Mesodermal cell (in vitro differentiated cells): Measurements from ENCODE around the gene CCNE1.

Experiments used
- H3K27ac ChIP-seq: 2 replicates; pipeline ENCODE4 v1.7.0; 2013; ENCODE audit warnings: mild to moderate bottlenecking, low read depth, low read length, moderate library complexity; ENCODE audit not compliant: severe bottlenecking
- H3K36me3 ChIP-seq: 2 replicates; pipeline ENCODE4 v1.7.1; 2013; ENCODE audit warnings: mild to moderate bottlenecking, low read length, moderate library complexity; ENCODE audit not compliant: control insufficient read depth, insufficient read depth
- H3K4me1 ChIP-seq: one replicate; pipeline ENCODE4 v1.7.1; 2013; ENCODE audit warnings: mild to moderate bottlenecking, low read length; ENCODE audit not compliant: insufficient read depth, control insufficient read depth, poor library complexity, severe bottlenecking
- H3K4me3 ChIP-seq: 2 replicates; pipeline ENCODE4 v1.7.0; 2013; ENCODE audit warnings: low read length, control low read depth, mild to moderate bottlenecking; ENCODE audit not compliant: insufficient read depth, poor library complexity, severe bottlenecking; ENCODE audit errors: extremely low read depth
- H3K9me3 ChIP-seq: 2 replicates; pipeline ENCODE4 v1.7.1; 2013; ENCODE audit warnings: mild to moderate bottlenecking, low read length, moderate library complexity; ENCODE audit not compliant: control insufficient read depth
- WGBS, 2 experiments: methylation state at CpG; one replicate each; pipeline ENCODE4 v1.1.5; 2013; ENCODE audit warnings: missing lambda C conversion rate in 2 of 2; ENCODE audit not compliant: insufficient coverage in 2 of 2; 5-methylcytosine and 5-hydroxymethylcytosine counted together

The CCNE1 gene

DNA sequence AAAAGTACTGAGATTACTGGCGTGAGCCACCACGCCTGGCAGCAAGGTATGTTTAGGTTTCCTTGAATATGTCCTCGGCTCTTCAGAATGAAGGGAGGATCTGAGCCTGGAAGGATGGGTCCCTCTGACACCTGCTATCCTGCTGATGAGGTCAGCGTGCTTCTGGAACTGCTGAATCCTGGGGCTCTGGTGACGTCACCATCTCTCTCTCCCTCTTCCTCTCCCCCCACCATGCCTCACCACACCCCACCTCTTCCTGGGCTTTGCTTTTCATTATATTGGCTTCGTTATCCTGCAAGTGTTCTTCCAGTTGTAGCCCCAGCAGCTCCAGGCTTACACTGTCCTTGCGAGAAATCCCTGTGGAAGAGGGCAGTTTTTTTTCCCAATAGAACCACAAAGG is 49.8 kb downstream of the CCNE1 start:
- Histone ChIP-seq H3K4me1 (no peaks in the 10 kb centered on the region), H3K27ac (no peak overlapping the region), H3K36me3 (no peaks in the 10 kb centered on the region), H3K9me3 (no peaks in the 10 kb centered on the region), H3K4me3 (no peak overlapping the region)
- 84 to 87% methylated on average over 6 to 7 of the region's 7 CpGs for WGBS, 2 experiments

DNA sequence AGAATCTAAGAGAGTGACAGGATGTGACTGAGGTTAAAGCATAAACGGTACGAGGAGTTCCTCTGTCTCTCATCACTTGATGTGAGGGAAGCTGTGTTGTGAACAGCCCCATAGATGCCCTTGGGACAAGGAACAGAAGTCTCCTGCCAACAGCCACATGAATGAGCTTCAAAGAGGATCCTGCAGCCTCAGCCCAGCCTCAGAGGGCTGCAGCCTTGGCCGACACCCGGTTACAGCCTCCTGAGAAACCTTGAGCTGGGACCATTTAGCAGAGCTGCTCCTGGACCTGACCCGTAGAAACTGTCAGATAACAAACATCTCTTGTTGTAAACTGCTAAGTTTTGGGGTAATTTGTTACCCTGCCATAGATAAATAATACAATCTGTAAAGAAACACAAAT is 54.2 kb downstream of the CCNE1 start:
- Histone ChIP-seq H3K4me3 (no peak overlapping the region), H3K4me1 (peaks cover 3% of the 10 kb centered on the region), H3K9me3 (peaks cover 14% of the 10 kb centered on the region), H3K27ac (no peak overlapping the region), H3K36me3 (no peaks in the 10 kb centered on the region)
- WGBS, 2 experiments = 93 to 95% methylated on average over 4 of the region's 5 CpGs

DNA sequence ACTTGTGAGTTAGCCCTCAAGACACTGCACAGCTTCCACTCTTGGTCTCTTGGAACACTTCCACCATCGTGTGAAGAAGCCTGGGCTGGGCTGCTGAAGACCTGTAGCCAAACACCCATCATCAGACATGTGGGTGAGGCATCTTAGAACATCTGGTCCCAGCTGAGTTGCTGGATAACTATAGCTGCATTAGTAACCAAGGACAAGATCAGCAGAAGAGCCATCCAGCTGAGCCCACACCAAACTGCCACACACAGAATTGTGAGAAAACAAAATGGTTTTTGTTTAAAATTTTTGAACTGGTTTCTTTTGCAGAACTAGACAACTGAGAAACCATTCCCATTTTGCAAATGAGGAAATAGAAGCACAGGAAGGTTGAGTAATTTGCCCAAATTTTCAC is 56.2 kb downstream of the CCNE1 start:
- H3K27ac ChIP-seq = no peak overlapping the region
- peaks cover 14% of the 10 kb centered on the region for H3K9me3 ChIP-seq
- peaks cover 5% of the 10 kb centered on the region for H3K4me1 ChIP-seq
- H3K4me3 ChIP-seq = no peak overlapping the region
- no peaks in the 10 kb centered on the region for H3K36me3 ChIP-seq
- WGBS, 2 experiments = 75 to 100% methylated on average over 1 of the region's 1 CpG

DNA sequence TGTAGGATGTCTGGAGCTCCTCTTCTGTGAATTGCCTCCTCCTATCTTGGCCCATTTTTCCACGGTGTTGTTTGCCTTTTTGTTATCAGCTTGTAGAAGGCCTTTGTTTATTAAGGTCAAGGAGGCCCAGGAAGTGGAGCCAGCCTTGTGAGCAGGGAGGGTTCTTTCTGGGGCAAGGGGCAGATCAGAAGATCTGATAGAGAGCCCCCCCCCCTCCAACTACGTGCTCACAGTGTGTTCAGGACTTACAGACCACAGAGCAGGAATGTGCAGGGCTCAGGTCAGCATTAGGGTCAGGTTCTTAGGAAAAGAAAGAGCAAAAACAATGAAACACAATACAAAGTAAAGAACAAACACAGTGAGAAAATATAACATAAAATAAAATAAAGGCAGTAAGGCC is 59.4 kb downstream of the CCNE1 start:
- Histone ChIP-seq H3K36me3 (no peaks in the 10 kb centered on the region), H3K4me3 (no peak overlapping the region), H3K9me3 (peaks cover 14% of the 10 kb centered on the region), H3K27ac (no peak overlapping the region), H3K4me1 (peaks cover 10% of the 10 kb centered on the region)
- 60% methylated on average over 1 of the region's 2 CpGs; no CpG with 5 or more reads in 1 of the 2 experiments for WGBS, 2 experiments

DNA sequence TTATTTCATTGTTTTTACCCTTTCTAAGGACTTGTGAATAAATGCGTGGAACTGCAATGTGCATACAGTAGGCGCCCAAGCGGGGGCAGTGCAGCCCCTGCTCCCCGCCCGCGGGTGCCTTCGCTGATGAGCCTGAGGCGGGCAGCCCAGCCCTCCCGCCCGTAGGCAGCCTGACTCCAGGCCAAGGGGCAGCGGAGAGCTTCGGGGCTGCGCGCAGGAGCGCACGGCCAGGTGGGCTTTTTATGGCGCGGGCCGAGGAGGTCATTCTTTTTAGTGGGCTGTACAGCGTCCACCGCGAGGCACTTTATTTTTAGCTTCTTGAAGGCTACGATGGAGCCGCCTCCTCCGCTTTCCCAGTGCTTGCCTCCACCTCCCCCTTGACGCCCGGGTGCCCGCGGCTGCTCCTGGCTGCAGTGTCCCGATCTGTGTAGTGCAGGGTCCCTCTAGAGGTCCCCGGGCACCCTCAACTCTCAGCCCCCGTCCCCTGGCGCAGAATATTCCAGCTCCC is 60.5 kb downstream of the CCNE1 start:
- H3K4me1 ChIP-seq = peaks cover 10% of the 10 kb centered on the region
- WGBS, 2 experiments = 6 to 10% methylated on average over 18 to 26 of the region's 33 CpGs
- H3K27ac ChIP-seq = no peak overlapping the region
- no peaks in the 10 kb centered on the region for H3K36me3 ChIP-seq
- H3K4me3 ChIP-seq = peak overlapping the region; percentile 2
- H3K9me3 ChIP-seq = peaks cover 14% of the 10 kb centered on the region

DNA sequence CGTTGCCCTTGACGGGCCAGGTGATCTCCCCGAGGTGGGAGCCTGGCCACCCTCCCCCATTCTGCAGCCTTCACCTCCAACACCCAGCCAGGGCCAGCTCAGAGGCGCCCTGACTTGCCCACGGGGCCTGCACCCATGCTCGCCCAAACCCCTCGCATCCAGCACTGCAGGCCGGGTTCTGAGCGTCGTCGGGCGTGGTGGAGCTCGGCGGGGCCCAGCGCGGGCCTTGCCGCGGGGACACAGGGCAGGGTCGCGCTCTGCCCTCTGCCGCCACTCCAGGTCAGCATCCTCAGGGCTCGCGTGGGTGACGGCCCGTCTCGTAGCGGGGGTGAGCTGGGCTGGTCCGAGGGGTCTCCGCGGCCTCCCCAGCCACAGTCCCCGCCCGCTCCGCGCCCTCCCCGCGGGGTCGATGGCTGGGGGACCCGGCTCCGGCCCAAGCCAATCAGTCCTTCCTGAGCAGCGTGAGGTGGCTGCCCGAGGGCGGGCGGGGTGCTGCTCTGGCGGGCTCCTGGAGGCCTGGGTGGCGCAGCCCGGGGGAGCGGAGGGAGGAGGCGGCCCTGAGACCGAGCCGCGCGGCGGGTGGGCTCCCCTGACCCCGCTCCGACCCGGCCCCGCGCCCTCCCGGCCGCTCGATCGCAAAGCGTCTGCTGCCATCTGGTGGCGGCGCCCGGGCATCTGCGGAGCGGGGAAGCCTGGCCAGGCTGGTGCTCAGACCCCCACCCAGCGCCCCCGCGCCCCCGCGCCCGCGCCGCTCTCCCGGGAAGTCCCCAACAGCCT is 61.4 kb downstream of the CCNE1 start:
- Histone ChIP-seq H3K9me3 (peaks cover 6% of the 10 kb centered on the region), H3K4me3 (peak overlapping the region; percentile 39), H3K27ac (no peak overlapping the region), H3K36me3 (no peaks in the 10 kb centered on the region), H3K4me1 (peaks cover 10% of the 10 kb centered on the region)
- 4 to 5% methylated on average over 67 to 70 of the region's 77 CpGs for WGBS, 2 experiments
